ENCODE measurements around the gene OMP.

OMP gene

DNA sequence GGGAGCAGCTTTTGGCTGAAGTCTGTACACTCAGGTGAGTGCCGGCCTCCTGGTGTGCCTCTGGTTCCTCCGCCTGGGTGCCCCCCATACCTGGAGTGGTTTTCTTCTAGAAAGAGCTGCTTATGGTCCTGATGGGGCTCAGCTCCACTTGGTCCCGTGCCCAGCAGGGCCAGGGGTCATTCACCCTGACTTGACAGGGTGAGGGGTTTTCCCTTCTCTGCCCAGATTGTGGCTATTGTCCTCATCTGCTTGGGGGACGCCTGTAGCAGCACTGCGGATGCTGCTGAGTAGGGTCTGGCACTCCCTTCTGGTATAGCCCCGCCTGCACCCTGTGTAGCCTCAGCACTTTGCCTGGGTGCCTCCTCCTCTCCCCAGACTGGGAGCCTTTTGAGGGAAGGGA is 8.2 kb downstream of the OMP start:
- ChIA-PET CTCF (interaction anchor here (0.6 kb wide), 1 partner anchor 16 kb away, joined by 4 read pairs; no protein-coding TSS in a partner anchor), POLR2A (no interaction called here)

DNA sequence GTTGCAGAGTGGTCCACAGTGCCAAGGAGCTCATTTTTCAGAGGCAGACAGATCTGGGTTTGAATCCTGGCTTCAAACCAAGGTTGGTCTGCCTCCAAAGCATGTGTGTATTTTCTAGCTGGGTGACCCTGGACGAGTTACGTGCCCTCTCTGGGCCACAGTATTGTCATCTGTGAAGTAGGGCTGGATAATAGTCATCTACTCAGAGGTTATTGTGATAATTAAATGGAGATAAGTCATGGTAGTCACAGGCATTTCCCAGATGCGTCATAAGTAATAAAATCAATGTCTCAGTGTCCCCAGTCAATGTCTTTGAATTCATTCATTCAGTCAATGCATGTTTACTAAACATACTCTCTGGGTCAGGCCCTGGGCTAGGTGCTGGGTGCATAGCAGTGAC is 8.6 kb downstream of the OMP start:
- no peak for TF ChIP-seq HDGF (IDR thresholded peaks at IDR 0.05; ENCODE audit: borderline replicate concordance)
- no peak for TF ChIP-seq CTBP1 (IDR thresholded peaks at IDR 0.05; ENCODE audit: borderline replicate concordance)
- TF ChIP-seq LEF1 (IDR thresholded peaks at IDR 0.05; ENCODE audit: borderline replicate concordance) = no peak
- TF ChIP-seq TARDBP (IDR thresholded peaks at IDR 0.05) = no peak
- no peak for TF ChIP-seq SP1 (IDR thresholded peaks at IDR 0.05)
- TF ChIP-seq ARNT (IDR thresholded peaks at IDR 0.05) = no peak
- no peak for TF ChIP-seq FOXK2 (IDR thresholded peaks at IDR 0.05)
- no peak for TF ChIP-seq ZNF384 (IDR thresholded peaks at IDR 0.05)
- TF ChIP-seq FOXA1 (IDR thresholded peaks at IDR 0.05) = no peak
- no peak for TF ChIP-seq ELF4 (IDR thresholded peaks at IDR 0.05)
- TF ChIP-seq SUZ12 (IDR thresholded peaks at IDR 0.05) = no peak
- TF ChIP-seq FOXM1 (IDR thresholded peaks at IDR 0.05; ENCODE audit: borderline replicate concordance) = no peak
- TF ChIP-seq, protein P1, sequence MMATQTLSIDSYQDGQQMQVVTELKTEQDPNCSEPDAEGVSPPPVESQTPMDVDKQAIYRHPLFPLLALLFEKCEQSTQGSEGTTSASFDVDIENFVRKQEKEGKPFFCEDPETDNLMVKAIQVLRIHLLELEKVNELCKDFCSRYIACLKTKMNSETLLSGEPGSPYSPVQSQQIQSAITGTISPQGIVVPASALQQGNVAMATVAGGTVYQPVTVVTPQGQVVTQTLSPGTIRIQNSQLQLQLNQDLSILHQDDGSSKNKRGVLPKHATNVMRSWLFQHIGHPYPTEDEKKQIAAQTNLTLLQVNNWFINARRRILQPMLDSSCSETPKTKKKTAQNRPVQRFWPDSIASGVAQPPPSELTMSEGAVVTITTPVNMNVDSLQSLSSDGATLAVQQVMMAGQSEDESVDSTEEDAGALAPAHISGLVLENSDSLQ (IDR thresholded peaks at IDR 0.05) = no peak
- no peak for TF ChIP-seq NFRKB (IDR thresholded peaks at IDR 0.05)
- TF ChIP-seq BHLHE40 (IDR thresholded peaks at IDR 0.05; ENCODE audit: borderline replicate concordance) = no peak
- ChIA-PET POLR2A (no interaction called here), CTCF (interaction anchor here (0.6 kb wide), 1 partner anchor 16 kb away, joined by 4 read pairs; no protein-coding TSS in a partner anchor)
- DNase-seq (ENCODE audit: extremely low spot score) = no peak

More for the DNA sequence above, 8.2 kb downstream of the OMP start:
- TF ChIP-seq FOXK2 (IDR thresholded peaks at IDR 0.05) (no peak), HDGF (IDR thresholded peaks at IDR 0.05; ENCODE audit: borderline replicate concordance) (no peak), ARNT (IDR thresholded peaks at IDR 0.05) (no peak), ELF4 (IDR thresholded peaks at IDR 0.05) (no peak), CTBP1 (IDR thresholded peaks at IDR 0.05; ENCODE audit: borderline replicate concordance) (no peak), ZNF384 (IDR thresholded peaks at IDR 0.05) (no peak), TARDBP (IDR thresholded peaks at IDR 0.05) (no peak), NFRKB (IDR thresholded peaks at IDR 0.05) (no peak), SP1 (IDR thresholded peaks at IDR 0.05) (no peak), BHLHE40 (IDR thresholded peaks at IDR 0.05; ENCODE audit: borderline replicate concordance) (no peak), FOXM1 (IDR thresholded peaks at IDR 0.05; ENCODE audit: borderline replicate concordance) (no peak), SUZ12 (IDR thresholded peaks at IDR 0.05) (no peak), L3MBTL2 (conservative IDR thresholded peaks at IDR 0.05) (no peak)
- TF ChIP-seq, protein P1 (IDR thresholded peaks at IDR 0.05) = no peak
- no peak for DNase-seq (ENCODE audit: extremely low spot score)

DNA sequence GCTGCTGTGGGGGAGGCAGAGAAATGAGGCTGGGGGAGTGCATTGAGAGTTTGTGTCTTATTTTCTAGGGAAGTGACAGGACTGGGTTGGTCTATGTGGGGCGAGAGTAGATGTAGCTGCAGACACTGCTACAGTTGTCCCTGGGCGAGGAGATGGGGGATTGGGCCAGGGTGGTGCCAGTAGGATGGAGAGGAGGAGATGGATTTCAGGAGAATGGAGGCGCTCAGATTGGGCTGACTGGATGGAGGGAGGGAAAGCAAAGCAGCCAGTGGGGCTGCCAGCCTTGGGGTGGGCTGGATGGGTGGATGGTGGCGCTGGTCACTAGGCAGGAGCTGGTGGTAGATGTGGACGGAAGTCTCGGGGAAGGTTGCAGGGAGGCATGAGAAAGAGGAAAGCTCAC is 9.3 kb downstream of the OMP start:
- CTCF ChIA-PET = interaction anchor here (1.8 kb wide), 1 partner anchor 15 kb away, joined by 7 read pairs; no protein-coding TSS in a partner anchor
- no peak for TF ChIP-seq ZNF384 (IDR thresholded peaks at IDR 0.05)
- POLR2A ChIA-PET = no interaction called here
- no peak for DNase-seq (ENCODE audit: extremely low spot score)

DNA sequence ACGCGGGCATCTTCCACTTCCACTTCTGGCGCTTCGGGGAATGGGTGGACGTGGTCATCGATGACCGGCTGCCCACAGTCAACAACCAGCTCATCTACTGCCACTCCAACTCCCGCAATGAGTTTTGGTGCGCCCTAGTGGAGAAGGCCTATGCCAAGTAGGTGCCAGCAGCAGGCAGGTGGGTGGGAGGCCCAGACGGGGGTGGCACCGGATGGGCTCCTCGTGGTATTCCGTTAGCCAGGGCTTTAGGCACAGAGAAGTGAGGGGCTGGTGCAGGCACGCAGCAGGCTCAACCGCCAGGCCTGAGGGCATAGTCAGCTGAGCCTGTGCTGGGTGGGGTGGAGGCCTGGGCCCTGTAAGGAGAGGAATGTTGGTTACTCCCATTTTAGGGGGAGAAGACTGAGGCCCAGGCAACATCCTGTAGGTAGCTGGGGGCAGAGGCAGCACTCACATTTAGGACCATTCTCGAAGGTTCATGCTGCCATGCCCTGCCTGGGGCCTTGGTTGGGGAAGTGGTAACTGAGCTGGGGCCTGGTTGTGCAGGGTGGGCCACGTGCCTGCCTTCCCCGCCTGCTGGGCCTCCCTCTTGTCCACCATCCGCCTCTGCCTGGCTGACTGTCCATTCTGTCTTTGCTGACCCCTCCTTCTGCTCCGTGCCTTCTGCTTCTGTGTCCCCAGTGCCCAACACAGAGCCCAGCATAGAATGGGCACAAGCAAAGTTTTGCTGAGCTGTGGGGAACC is 10.2 kb downstream of the OMP start:
- no peak for DNase-seq (ENCODE audit: extremely low spot score)
- TF ChIP-seq NFRKB (IDR thresholded peaks at IDR 0.05) = no peak
- TF ChIP-seq L3MBTL2 (conservative IDR thresholded peaks at IDR 0.05) = no peak
- TF ChIP-seq ELF4 (IDR thresholded peaks at IDR 0.05) = no peak
- TF ChIP-seq, protein P1 (IDR thresholded peaks at IDR 0.05) = no peak
- no peak for TF ChIP-seq FOXM1 (IDR thresholded peaks at IDR 0.05; ENCODE audit: borderline replicate concordance)
- no peak for TF ChIP-seq ZNF384 (IDR thresholded peaks at IDR 0.05)
- ChIA-PET POLR2A (no interaction called here), CTCF (interaction anchor here (1.8 kb wide), 1 partner anchor 14 kb away, joined by 7 read pairs; no protein-coding TSS in a partner anchor)

DNA sequence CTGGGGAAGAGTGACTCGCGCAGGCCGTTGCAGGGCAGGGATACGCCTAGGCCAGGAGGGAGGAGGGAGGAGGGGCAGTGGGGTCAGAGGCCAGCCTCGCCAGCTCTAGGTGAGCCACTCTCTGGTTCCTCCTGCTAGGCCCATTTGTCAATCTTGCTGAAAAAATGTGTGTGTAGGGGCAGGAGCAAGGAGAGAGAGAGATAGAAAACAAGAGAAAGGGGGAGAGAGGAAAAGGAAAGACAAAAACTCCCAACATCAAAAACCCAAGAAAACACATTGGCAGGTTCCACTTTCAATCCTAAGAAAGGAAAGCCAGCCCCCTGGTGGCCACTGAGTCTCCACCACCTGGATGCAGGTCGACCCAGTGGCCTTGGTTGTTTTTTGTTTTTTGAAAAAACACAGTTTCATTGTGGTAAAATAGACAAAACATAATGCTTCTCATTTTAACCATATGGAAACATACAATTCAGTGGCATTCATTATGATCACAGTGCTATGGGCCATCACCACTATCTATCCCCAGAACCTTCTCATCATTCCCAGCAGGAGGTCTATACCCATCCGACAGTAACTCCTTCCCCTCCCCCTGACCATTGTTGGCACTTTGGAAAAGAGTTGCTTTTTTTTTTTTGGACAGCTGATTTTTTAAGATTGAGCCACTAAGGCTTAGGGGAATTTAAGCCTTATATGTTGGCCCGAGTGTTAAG is 10.9 kb downstream of the OMP start:
- peak; percentile 48 for DNase-seq (ENCODE audit: extremely low spot score)
- POLR2A ChIA-PET = no interaction called here
- no peak for TF ChIP-seq ELF4 (IDR thresholded peaks at IDR 0.05)
- TF ChIP-seq FOXM1 (IDR thresholded peaks at IDR 0.05; ENCODE audit: borderline replicate concordance) = no peak
- TF ChIP-seq BHLHE40 (IDR thresholded peaks at IDR 0.05; ENCODE audit: borderline replicate concordance) = no peak
- no peak for TF ChIP-seq FOXA1 (IDR thresholded peaks at IDR 0.05)
- no peak for TF ChIP-seq TARDBP (IDR thresholded peaks at IDR 0.05)
- no peak for TF ChIP-seq CTBP1 (IDR thresholded peaks at IDR 0.05; ENCODE audit: borderline replicate concordance)
- TF ChIP-seq FOXK2 (IDR thresholded peaks at IDR 0.05) = no peak
- TF ChIP-seq ZNF384 (IDR thresholded peaks at IDR 0.05) = no peak
- no peak for TF ChIP-seq ARNT (IDR thresholded peaks at IDR 0.05)
- TF ChIP-seq, protein P1 (IDR thresholded peaks at IDR 0.05) = no peak
- no peak for TF ChIP-seq SP1 (IDR thresholded peaks at IDR 0.05)
- TF ChIP-seq SUZ12 (IDR thresholded peaks at IDR 0.05) = no peak
- no peak for TF ChIP-seq NFRKB (IDR thresholded peaks at IDR 0.05)
- TF ChIP-seq HDGF (IDR thresholded peaks at IDR 0.05; ENCODE audit: borderline replicate concordance) = no peak
- TF ChIP-seq LEF1 (IDR thresholded peaks at IDR 0.05; ENCODE audit: borderline replicate concordance) = no peak
- no peak for TF ChIP-seq L3MBTL2 (conservative IDR thresholded peaks at IDR 0.05)
- CTCF ChIA-PET = interaction anchor here (1.8 kb wide), 1 partner anchor 14 kb away, joined by 7 read pairs; no protein-coding TSS in a partner anchor

Measured in HEK293T (cell line).